Transverse colon (tissue), 4 donors: ENCODE data around the gene B4GALNT3. TPM values are rescaled to one million over a fixed set of nuclear protein-coding genes. Genes with fewer than 3 reads are reported as not detected.

ENCODE experiments used
- DNase-seq: peaks from one replicate; pipeline ENCODE4 v3.0.0-alpha.2; 2019
- H3K27ac ChIP-seq, 4 donors: fragments of 200-600 bp; sonication (generic); 2 replicates each; pipeline ENCODE4 v1.5.1; 2016 to 2018; ENCODE audit warnings: inconsistent platforms in 4 of 4
- H3K27me3 ChIP-seq: fragments of 200-600 bp; sonication (generic); 2 replicates; pipeline ENCODE4 v1.5.1; 2017; ENCODE audit warnings: inconsistent platforms
- H3K36me3 ChIP-seq, 4 donors: fragments of 200-600 bp; sonication (generic); 2 replicates each; pipeline ENCODE4 v1.5.1; 2017 to 2019; ENCODE audit warnings: inconsistent platforms in 4 of 4
- H3K4me1 ChIP-seq, 4 donors: fragments of 200-600 bp; sonication (generic); 2 replicates each; pipeline ENCODE4 v1.5.1; 2017 to 2020; ENCODE audit warnings: inconsistent platforms in 4 of 4
- H3K4me3 ChIP-seq, 4 donors: fragments of 200-600 bp; sonication (generic); 1 replicate in 1 of 4; 2 replicates in 3 of 4; pipeline versions ENCODE4 v1.5.1 to v1.6.1; 2017 to 2019; ENCODE audit warnings: inconsistent platforms in 4 of 4
- H3K9me3 ChIP-seq, 2 donors: fragments of 200-600 bp; sonication (generic); 2 replicates each; pipeline ENCODE4 v1.5.1; 2017 to 2019; ENCODE audit warnings: inconsistent platforms in 2 of 2
- EP300 ChIP-seq: sonication (generic); formaldehyde crosslinking; IDR thresholded peaks from one replicate; pipeline ENCODE4 v1.6.1; 2017; ENCODE audit warnings: antibody characterized with exemption, low read depth
- POLR2A ChIP-seq: fragments of 450-650 bp; IDR thresholded peaks from one replicate; pipeline ENCODE4 v1.6.1; 2016; ENCODE audit warnings: antibody characterized with exemption, mild to moderate bottlenecking, moderate library complexity
- POLR2AphosphoS5 ChIP-seq, 3 donors: sonication (generic); formaldehyde crosslinking; IDR thresholded peaks; one replicate each; pipeline ENCODE4 v1.6.1; 2016; ENCODE audit warnings: antibody characterized with exemption in 3 of 3
- WGBS, 2 donors: methylation state at CpG; one replicate each; pipeline ENCODE4 v1.1.5; 2018; ENCODE audit warnings: low coverage in 1 of 2; 5-methylcytosine and 5-hydroxymethylcytosine counted together
- in situ Hi-C, 4 donors: fragments of 200-750 bp; cut with MboI; loops; one replicate each; pipeline versions ENCODE4 v1.15.0 to v1.15.1; 2017; ENCODE audit warnings: low sequenced_read_pairs in 3 of 4, low pct_ligation_motif_present in 1 of 4, low pct_unique_long_range_greater_than_20kb in 1 of 4
- intact Hi-C: fragments of 100-400 bp; cut with DNase I; formaldehyde crosslinking; loops from one replicate; pipeline ENCODE4 v1.15.1; 2023; ENCODE audit warnings: low total_unique reads
- total RNA-seq, 4 donors: library from RNA; depleted of rRNA; stranded (reverse); fragments of >200 nt; gene quantifications; one replicate each; pipeline ENCODE4 v1.1.0, GENCODE V29; 2016
- TF ChIP-seq, protein P1 (sequence below), 5 experiments: fragments of 200-600 bp in 3 of 5; fragments of 450-650 bp in 2 of 5; sonication (generic) in 3 of 5; IDR thresholded peaks; 1 replicate in 2 of 5; 2 replicates in 3 of 5; pipeline ENCODE4 v1.5.1; 2016 to 2017; ENCODE audit warnings: antibody characterized with exemption in 5 of 5, inconsistent platforms in 3 of 5, mild to moderate bottlenecking in 2 of 5, moderate library complexity in 1 of 5

Gene B4GALNT3
- total RNA-seq, 4 donors from 2014 or later: 49.8 to 166 (median 93.4) TPM

DNA sequence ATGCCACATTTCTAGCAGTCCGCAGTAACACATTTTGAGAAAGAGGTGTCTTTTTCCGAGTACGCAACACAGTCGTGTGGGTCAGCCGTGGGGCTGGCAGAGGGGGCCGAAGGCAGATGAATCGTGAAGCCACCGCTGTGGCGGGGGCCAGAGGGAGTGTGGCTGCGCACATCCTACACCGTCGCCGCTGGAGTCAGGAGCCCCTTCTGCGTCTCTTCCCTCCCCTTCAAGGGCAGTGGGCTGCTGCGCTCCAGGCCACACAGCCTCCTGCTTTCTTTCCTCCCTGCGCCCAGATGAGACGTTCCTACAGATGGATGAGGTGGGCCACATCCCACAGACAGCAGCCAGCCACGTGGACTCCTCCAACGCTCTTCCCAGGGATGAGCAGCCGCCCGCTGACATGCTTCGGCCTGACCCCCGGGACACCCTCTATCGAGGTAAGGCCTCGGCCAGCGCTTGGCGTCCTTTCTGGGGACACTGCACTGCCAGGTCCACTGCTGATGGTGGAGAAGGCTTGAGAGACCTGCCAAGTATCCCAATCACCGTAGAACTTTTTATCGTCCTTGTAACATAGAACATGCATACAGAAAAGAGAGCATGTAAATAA, 89.8 kb downstream of the B4GALNT3 start:
- in situ Hi-C loops: loop anchor here in 3 of 4 donors (5.0 to 25.0 kb wide), 5 partner anchors 97 to 388 kb away; partner anchors contain the start of gene RAD52 (in 1 of the 3)
- Histone ChIP-seq H3K4me3 (no peak overlapping the region), H3K9me3 (no peaks in the 10 kb centered on the region), H3K36me3 (no peaks in the 10 kb centered on the region), H3K27me3 (peaks cover 7% of the 10 kb centered on the region), H3K27ac (no peak overlapping the region), H3K4me1 (peaks cover 0 to 11% (median 3%) of the 10 kb centered on the region in 4 donors)
- TF ChIP-seq POLR2AphosphoS5 (IDR thresholded peaks at IDR 0.05) (no peak), POLR2A (no peak), EP300 (no peak)
- TF ChIP-seq, protein P1, sequence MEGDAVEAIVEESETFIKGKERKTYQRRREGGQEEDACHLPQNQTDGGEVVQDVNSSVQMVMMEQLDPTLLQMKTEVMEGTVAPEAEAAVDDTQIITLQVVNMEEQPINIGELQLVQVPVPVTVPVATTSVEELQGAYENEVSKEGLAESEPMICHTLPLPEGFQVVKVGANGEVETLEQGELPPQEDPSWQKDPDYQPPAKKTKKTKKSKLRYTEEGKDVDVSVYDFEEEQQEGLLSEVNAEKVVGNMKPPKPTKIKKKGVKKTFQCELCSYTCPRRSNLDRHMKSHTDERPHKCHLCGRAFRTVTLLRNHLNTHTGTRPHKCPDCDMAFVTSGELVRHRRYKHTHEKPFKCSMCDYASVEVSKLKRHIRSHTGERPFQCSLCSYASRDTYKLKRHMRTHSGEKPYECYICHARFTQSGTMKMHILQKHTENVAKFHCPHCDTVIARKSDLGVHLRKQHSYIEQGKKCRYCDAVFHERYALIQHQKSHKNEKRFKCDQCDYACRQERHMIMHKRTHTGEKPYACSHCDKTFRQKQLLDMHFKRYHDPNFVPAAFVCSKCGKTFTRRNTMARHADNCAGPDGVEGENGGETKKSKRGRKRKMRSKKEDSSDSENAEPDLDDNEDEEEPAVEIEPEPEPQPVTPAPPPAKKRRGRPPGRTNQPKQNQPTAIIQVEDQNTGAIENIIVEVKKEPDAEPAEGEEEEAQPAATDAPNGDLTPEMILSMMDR (IDR thresholded peaks at IDR 0.05): no peak
- intact Hi-C loops: loop anchor here (5.0 kb wide), 1 partner anchor 107 kb away; no protein-coding TSS in a partner anchor
- 89 to 92% methylated on average over 18 to 28 of the region's 29 CpGs for WGBS, 2 donors
- no peak for DNase-seq

DNA sequence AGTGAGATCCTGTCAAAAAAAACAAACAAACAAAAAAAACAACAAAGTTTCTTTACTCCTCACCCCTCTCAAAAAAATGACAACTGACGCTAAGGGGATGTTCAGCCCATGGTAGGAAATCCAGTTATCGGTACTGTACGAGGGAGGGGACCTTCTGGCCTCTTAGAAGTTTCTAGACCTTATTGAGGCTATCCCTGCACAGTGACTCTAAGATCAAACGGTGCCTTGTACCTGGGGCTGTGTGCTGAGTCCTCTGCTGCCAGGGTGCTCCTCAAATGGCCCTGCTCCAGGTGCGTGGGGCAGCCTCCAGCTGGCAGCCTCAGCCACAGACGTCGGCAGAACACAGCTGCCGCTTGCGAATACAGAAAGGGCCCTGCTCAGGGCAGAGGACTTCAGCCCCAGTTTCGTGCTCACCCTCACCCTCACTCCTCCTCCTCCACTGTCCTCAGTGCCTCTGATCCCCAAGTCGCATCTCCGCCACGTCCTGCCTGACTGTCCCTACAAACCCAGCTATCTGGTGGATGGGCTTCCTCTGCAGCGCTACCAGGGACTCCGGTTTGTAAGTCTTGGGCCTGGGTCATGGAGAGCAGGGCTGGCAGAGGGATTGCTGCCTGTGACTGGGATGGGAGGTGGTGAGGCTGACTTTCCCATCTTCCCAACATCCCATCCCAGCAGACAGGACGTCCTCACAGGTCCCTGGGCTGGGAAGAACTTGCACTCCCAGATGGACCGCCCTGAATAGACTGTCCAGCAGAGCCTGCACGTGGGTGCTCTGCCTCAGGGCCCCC, 90.9 kb downstream of the B4GALNT3 start:
- H3K36me3 ChIP-seq: no peaks in the 10 kb centered on the region
- in situ Hi-C loops: loop anchor here in 2 of 4 donors (5.0 to 25.0 kb wide), 4 partner anchors 98 to 387 kb away; partner anchors contain the start of gene RAD52 (in 1 of the 2)
- no peak for DNase-seq
- no peaks in the 10 kb centered on the region for H3K9me3 ChIP-seq
- WGBS, 2 donors: 78 to 94% methylated on average over 3 to 17 of the region's 18 CpGs
- intact Hi-C loops: no loop called here
- H3K4me3 ChIP-seq: no peak overlapping the region
- H3K27ac ChIP-seq: no peak overlapping the region
- peaks cover 0 to 11% (median 3%) of the 10 kb centered on the region in 4 donors for H3K4me1 ChIP-seq
- TF ChIP-seq, protein P1 (IDR thresholded peaks at IDR 0.05): no peak
- TF ChIP-seq POLR2A (no peak), POLR2AphosphoS5 (IDR thresholded peaks at IDR 0.05) (no peak), EP300 (no peak)
- H3K27me3 ChIP-seq: peaks cover 7% of the 10 kb centered on the region

GRCh38 chr12:552466-552865, 92.7 kb downstream of the B4GALNT3 start:
- peaks cover 0 to 4% (median 0%) of the 10 kb centered on the region in 4 donors for H3K4me1 ChIP-seq
- DNase-seq: no peak
- no peaks in the 10 kb centered on the region for H3K27me3 ChIP-seq
- 75 to 100% methylated on average over 1 to 6 of the region's 6 CpGs for WGBS, 2 donors
- in situ Hi-C loops (loop anchor here in 2 of 4 donors (5.0 to 25.0 kb wide), 4 partner anchors 100 to 385 kb away; partner anchors contain the start of gene RAD52 (in 1 of the 2)), intact Hi-C loops (no loop called here)
- no peak overlapping the region for H3K4me3 ChIP-seq
- no peaks in the 10 kb centered on the region for H3K36me3 ChIP-seq
- TF ChIP-seq, protein P1 (IDR thresholded peaks at IDR 0.05): no peak
- TF ChIP-seq POLR2A (no peak), EP300 (no peak), POLR2AphosphoS5 (IDR thresholded peaks at IDR 0.05) (no peak)
- H3K27ac ChIP-seq: no peak overlapping the region
- H3K9me3 ChIP-seq: no peaks in the 10 kb centered on the region
